Measurements from ENCODE around the gene HYLS1.
"Not testable (repeated sequence)": the region's sequence is repeated elsewhere in the genome, so short reads cannot be mapped to it uniquely, and the experiment has no call there.

HYLS1 gene

DNA sequence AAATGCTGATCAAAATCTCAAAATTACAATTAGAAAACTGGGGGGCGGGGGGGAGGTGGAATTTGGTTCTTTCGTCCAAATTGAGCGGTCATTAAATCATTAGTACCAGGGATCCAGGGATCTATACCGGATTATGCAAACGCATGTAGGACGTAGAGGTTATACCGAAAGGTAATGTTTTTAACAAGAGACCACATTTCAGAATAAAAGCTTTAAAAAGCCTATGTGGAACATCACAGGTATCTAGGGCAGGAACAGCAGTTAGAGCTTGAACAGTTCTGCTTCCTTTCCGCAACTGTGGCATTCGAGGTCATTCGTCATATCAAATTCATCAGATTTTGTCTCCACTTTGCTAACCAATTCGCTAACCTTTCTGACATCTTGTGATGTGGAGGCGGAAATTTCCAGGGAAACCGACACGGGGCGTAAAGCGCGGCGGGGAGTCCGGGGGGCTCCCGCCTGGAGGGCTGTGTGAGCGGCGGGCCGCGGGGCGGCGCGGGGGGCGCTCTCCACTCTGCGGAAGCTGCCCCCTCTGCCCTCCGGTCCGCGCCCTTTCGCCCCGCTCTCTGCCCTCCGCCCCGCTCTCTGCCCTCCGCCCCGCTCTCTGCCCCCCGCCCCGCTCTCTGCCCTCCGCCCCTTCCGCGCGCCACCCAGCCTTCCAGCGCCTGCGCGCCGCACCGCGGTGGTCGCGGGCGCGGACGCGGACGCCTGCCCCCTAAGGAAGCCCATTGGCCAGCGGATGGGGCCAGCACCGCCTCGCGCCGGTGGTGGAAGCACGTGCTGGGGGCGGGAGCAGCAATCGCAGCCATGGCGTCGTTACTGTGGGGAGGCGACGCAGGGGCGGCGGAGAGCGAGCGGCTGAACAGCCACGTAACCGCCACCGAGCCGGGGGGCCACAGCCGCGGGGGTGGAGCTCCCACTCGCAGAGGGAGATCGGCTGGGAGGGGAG is 16.5 kb downstream of the HYLS1 start, which contains the start of gene DDX25:
DDX25 (plus strand) TSS at position 798 of the 949 bp plus-strand sequence; CDS start at position 808, 10 bp downstream.
- DNase-seq: no peak

DNA sequence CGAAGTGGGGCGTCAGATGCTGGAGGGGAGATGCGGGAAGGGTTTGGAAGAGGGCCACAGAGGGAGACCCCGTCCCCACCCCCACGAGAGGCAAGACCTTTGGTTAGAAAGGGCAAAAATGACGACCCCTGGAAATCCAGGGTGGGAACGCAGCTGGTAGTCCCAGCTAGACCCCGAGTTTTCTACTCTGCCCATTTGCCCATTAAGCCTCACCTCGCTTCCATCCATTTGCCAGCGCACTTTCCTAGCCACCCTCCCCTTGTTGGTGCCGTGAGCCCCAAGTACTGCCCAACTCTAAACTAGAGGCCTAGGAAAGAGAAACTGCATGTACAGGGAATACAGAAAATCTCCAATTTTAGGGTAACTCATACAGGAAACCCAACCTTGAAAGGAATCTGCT is 17.2 kb downstream of the HYLS1 start:
- DNase-seq: no peak

DNA sequence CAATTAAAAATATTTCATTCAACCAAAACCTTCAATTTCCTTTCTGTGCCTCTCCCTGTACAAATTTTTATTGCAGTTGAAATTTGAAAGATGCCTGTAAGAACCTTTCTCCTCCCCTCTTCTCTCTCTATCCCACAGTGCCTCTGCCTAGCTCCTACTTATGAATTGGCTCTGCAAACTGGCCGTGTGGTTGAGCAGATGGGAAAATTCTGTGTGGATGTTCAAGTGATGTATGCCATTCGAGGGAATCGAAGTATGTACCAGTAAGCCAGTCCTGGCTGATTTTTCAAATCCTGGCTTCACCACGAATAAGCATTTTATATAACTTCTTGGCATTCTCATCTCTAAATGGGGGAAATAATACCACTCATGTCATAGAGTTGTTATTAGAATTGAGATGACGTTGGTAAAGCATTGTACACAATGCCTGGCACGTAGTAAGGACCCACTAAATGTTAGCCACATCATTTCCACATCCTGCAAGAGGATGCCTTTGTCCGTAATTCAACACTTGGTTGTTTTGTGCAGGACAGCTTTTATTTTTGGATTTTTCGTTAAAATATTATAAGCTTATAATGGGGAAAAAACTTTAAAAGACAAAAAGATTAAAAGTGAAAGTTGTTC is 22.9 kb downstream of the HYLS1 start:
- no peak for DNase-seq

DNA sequence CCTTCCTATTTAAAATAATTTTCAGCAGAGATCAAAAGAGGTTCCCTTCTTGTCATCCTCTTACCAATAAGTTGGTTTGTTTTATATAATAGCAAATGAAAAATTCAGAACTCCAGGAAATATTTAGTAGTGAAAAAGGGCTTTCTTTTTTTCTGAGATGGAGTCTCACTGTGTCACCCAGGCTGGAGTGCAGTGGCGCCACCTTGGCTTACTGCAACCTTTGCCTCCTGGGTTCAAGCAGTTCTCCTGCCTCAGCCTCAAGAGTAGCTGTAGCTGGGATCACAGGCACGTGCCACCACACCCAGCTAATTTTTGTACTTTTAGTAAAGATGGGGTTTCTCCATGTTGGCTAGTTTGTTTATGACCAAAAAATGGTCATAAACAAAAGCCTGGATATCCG is 27.1 kb downstream of the HYLS1 start:
- not testable (repeated sequence) for DNase-seq

DNA sequence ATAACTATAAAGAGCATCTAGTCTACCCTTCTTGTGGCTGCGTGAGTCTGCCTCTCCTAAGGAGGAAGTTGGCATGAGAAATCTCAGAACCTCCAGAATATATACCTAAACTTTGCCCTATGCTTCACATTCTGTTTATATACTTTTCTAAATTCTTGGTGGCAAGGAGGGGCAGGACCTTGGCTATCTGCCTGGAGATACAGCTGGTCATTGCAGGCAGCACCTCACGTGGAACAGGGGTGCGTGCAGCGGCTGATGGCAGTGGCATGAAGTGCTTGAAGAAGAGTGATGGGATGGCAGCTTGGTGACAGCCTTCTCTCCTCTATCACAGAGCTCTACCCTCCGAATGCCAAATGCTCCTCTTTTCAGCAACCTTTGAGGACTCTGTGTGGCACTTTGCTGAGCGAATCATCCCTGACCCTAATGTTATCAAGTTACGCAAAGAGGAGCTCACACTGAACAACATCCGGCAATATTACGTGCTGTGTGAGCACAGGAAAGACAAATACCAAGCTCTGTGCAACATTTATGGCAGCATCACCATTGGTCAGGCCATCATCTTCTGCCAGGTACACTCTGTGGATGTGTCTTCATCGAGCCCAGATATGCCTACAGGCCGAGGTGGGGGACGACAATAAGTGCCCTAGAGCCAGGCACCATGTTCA is 29.3 kb downstream of the HYLS1 start:
- DNase-seq: no peak

DNA sequence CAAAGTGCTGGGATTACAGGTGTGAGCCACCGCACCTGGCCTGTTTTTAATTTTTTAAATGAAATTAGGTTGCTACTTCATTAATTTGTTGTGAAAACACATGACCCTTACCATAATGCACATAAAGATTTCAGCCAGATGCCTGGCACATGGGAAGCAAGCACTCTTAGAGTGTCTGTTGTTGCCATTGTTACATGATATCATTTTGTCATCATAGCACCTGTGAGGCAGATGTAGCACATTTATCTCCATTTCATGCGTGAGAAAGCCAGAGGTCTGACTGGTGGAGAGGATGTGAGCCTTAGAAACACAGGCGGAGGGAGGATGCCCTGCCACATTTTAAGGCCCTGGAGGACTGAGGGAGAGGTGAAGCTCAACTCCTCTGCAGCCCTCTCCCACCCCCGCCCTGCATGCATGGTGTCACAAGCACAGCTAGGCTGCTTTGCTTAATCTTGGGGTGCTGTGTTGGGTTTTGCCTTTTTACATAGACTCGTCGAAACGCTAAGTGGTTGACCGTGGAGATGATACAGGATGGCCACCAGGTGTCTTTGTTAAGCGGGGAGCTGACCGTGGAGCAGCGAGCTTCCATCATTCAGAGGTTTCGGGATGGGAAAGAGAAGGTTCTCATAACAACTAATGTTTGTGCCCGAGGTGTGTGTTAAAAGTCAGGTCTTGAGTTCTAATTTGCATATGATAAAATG is 30.8 kb downstream of the HYLS1 start:
- no peak for DNase-seq

GRCh38 chr11:125921042-125921441 is 33.6 kb downstream of the HYLS1 start:
- DNase-seq: no peak

DNA sequence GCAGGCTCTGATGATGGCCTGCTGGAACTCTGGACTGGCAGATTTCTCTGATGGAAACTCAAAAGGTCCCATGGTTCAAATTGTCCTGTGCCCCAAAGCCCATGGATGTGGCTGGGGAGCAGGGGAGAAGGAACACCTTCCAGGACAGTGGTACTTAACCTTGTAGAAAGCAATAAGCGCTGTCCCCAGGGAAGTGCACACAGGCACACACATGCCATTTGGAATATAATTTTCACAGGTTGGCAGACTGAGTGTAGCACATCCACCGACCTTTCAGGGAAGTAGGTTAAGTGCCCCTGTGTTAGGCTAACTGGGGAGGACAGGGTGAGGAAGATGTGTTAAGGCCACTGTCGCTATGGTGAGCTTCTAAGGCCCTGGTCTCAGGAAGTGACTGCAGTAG is 34.7 kb downstream of the HYLS1 start:
- no peak for DNase-seq

DNA sequence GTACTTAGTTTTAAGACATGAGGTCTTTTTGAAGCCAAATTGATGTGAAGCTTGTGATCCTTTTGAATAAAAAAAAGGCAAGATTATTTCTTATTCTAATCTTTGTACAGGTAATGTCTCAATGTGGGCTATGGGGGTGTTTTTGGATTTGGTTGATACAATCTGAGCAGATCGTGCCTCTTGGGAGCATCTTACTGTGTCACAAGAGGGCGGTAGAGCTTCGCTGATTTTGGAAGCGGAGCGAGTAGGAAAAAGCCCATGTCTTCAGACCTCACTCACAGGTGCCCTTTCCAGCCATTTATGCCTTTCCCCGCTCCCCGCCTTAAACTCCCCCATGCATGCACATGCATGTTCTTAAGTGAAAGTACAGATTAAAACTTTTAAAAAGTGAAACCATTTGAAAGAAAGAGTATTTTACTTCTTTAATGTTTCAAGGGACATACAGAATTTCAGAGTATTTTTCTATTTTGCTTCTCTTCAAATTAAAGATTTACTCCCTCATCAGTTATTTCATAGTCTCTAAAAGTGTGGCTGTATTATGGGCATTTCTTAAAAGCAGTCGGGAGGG is 35.6 kb downstream of the HYLS1 start:
- DNase-seq: peak; percentile 30

GRCh38 chr11:125923633-125924032 is 36.2 kb downstream of the HYLS1 start:
- DNase-seq: no peak

- DNase-seq: no peak
Observed at GRCh38 chr11:125924384-125925007, 37.0 kb downstream of the HYLS1 start.

DNA sequence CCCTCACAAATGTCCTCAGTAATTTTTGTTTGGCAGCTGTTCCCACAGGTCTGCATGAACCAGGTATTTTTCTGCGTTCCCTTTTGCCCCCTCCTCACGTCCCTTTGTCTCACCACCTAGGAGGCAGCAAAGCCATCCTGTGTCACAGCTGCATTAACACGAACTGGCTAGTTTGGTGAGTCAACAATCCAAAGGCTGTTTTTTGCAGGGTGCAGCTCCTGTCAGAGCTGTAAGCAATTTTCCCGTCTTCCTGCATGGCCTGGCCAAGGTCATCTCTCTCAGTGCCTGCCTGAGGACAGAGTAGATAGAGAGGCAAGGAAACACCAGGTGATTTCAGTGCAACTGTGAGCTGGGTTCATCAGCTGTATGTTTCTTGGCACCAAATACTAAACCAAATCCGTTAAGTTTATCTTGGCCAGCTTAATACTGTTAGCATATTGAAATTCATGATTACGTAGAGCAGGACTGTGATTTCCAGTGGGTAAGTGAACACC is 37.8 kb downstream of the HYLS1 start:
- DNase-seq: no peak

DNA sequence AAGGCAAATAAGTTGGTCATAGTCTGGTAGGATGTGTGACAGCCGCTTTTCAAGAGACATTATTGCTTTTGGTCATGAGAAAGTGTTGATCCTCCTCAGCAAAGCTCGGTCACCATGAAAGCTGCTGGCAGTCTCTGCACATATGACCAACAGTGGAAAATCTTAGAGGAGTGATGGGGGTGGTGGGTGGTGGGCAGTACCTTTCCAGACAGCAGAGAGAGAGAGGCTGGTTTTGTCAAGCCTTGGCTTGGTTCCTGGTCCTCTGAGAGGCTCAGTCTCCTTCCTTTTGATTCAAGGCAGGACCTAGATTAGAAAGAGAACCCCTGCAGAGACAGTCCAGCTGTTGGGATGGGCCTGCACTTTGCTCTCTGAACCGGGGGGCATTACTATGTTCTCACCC is 38.3 kb downstream of the HYLS1 start:
- no peak for DNase-seq

- DNase-seq: no peak
Observed at GRCh38 chr11:125926682-125927081, 39.2 kb downstream of the HYLS1 start.

- DNase-seq: no peak
Observed at GRCh38 chr11:125929445-125930075, 42.1 kb downstream of the HYLS1 start.

GRCh38 chr11:125930076-125930450 is 42.6 kb downstream of the HYLS1 start:
- no peak for DNase-seq

DNA sequence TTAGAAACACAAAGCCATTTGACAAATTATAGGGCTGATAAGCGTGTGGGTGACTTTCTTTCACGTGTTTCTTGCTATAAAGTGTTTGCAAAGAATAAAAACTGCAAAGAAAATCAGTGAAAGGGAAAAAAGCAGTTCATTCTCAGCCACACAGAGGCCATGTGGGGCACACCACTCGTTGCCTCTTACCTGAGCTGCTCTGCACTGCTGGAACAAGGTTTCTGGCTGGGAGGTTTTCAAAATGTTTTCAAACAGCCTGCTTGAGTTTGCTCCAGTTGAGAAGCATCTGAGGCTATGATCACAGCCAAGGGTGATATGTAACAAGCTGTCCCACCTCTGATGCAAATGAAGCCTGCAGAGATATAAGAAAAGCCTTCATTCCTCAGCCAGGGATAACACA is 43.6 kb downstream of the HYLS1 start:
- no peak for DNase-seq

DNA sequence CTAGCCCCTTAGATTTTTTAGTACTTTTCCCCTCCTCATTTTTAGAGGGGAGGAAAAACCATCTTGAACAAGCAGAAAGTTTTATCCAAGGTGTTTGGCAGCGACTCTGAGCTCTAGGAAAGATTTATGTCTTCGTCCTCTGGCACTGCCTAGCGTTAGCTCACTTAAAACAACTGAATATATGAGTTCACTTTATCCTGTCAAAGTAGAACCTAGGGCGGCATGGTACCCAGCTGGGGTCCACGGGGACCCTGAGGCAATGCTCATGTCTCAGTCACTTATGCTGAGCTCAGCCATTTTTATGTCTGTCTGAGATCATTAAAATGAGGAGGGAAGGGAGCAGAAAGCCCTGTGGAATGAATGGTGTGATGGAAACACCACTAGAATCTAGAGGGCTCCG is 44.2 kb downstream of the HYLS1 start:
- DNase-seq: no peak

DNA sequence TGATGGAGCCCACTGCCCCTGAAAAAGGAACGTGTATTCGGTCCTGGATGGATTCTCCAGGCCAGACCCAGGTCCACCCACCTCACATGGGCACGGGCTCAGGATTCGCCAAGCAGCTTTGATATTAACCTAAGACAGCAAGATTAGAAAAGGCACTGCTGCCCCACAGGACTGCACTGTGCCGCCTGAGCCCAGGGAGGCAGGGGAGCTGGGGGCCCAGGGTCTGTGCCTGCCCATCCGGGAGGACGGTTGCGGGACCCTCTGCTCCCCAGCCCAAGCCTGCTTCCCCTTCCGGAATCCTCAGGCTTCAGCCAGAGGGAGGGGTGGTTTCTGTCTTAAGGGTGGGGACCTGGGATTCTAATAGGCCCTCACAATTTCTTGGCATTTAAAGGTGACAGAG is 44.8 kb downstream of the HYLS1 start:
- no peak for DNase-seq

DNA sequence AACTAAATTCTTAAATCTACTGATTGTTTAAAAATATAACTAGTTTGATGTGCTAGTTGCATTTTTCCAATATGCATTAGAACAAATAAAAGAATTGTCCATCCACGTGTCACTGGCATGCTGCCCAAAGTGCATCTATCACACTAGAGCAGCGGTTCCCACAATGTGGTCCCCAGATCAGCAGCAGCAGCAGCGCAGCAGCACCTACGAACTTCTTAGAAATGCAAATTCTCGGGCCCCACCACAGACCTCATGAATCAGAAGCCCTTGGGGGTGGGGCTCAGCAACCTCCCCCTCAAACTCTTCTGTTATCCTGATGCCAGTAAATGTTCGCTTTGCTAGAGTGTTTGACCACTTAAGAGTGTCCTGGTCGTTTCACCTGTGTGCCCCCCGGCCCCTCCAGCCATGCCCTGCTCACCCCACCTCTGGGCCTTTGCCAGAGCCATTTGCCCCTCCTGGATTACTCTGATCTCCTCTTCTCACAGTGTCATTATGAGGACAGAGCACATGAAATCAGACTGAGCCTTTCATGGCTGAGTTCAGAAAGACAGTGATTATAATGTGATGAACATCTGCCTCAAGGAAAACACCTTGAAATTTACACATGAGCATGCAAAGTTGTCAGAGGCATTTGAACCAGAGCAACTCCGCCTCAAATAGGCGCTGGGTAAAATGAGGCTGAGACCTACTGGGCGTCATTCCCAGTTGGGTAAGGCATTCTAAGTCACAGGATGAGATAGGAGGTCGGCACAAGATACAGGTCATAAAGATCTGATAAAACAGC is 45.8 kb downstream of the HYLS1 start:
- DNase-seq: no peak

GRCh38 chr11:125934473-125934872 is 47.0 kb downstream of the HYLS1 start:
- no peak for DNase-seq

Data from NCI-H524 treated with DMSO at 0.1 percent for 48 hours (cell line).